ENCODE data around the gene ACP6.
A peak's percentile ranks its signal among the peaks of the same experiment; 100 is the strongest.
"Not testable (repeated sequence)": the region's sequence is repeated elsewhere in the genome, so short reads cannot be mapped to it uniquely, and the experiment has no call there.

ACP6 gene

GRCh38 chr1:147700042-147701006 lies 30.0 kb upstream of the ACP6 start:
- no peak overlapping the region for H3K4me3 ChIP-seq (ENCODE audit: low read depth, low read length, poor library complexity, severe bottlenecking)
- no peaks in the 10 kb centered on the region for H3K4me1 ChIP-seq (ENCODE audit: insufficient read depth, low read length, severe bottlenecking)

DNA sequence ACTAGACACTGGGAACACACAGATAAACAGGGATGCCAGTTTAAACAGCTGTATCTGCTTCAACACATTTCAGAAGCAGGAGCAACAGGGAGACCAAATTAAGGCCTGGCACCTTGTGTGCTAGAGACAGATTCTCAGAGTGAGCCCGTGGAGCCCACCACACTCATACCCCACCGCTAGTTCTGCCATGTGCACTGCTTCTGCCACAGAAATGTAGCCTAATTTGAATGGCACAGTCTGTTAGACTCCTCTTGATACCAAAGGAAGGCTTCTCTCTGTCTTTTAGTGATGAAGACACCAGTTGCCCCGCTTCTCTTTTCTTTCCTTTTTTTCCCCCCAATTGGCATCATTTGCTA lies 29.3 kb upstream of the ACP6 start:
- Histone ChIP-seq H3K27ac (ENCODE audit: low read depth, low read length, poor library complexity, severe bottlenecking) (no peak overlapping the region), H3K36me3 (ENCODE audit: insufficient read depth, low read length) (no peaks in the 10 kb centered on the region), H3F3A (ENCODE audit: insufficient read depth, low read length) (no peaks in the 10 kb centered on the region), H3K4me2 (ENCODE audit: low read length) (no peak overlapping the region), H3K9ac (ENCODE audit: low read length) (no peak overlapping the region), H3K9me3 (ENCODE audit: low read length) (no peaks in the 10 kb centered on the region), H3K4me1 (ENCODE audit: insufficient read depth, low read length, severe bottlenecking) (no peaks in the 10 kb centered on the region), H3K4me3 (ENCODE audit: low read depth, low read length, poor library complexity, severe bottlenecking) (no peak overlapping the region), H3K79me2 (ENCODE audit: insufficient read depth, low read length) (no peaks in the 10 kb centered on the region), H3K9me2 (ENCODE audit: low read depth, low read length) (no peaks in the 10 kb centered on the region), H4K20me1 (ENCODE audit: insufficient read depth, low read length) (no peaks in the 10 kb centered on the region), H2AFZ (ENCODE audit: low read length) (no peak overlapping the region), H3K27me3 (ENCODE audit: insufficient read depth, low read length) (no peaks in the 10 kb centered on the region)
- TF ChIP-seq EZH2 (IDR thresholded peaks at IDR 0.05; ENCODE audit: borderline replicate concordance, low read length): no peak
- TF ChIP-seq, protein P1, sequence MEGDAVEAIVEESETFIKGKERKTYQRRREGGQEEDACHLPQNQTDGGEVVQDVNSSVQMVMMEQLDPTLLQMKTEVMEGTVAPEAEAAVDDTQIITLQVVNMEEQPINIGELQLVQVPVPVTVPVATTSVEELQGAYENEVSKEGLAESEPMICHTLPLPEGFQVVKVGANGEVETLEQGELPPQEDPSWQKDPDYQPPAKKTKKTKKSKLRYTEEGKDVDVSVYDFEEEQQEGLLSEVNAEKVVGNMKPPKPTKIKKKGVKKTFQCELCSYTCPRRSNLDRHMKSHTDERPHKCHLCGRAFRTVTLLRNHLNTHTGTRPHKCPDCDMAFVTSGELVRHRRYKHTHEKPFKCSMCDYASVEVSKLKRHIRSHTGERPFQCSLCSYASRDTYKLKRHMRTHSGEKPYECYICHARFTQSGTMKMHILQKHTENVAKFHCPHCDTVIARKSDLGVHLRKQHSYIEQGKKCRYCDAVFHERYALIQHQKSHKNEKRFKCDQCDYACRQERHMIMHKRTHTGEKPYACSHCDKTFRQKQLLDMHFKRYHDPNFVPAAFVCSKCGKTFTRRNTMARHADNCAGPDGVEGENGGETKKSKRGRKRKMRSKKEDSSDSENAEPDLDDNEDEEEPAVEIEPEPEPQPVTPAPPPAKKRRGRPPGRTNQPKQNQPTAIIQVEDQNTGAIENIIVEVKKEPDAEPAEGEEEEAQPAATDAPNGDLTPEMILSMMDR (IDR thresholded peaks at IDR 0.05; ENCODE audit: low read length): no peak

More at GRCh38 chr1:147700042-147701006, 30.0 kb upstream of the ACP6 start:
- TF ChIP-seq, protein P1 (IDR thresholded peaks at IDR 0.05; ENCODE audit: low read length): peak; percentile 83
- no peak for TF ChIP-seq EZH2 (IDR thresholded peaks at IDR 0.05; ENCODE audit: borderline replicate concordance, low read length)
- Histone ChIP-seq H3F3A (ENCODE audit: insufficient read depth, low read length) (no peaks in the 10 kb centered on the region), H3K4me2 (ENCODE audit: low read length) (no peak overlapping the region), H3K79me2 (ENCODE audit: insufficient read depth, low read length) (no peaks in the 10 kb centered on the region), H3K9me3 (ENCODE audit: low read length) (no peaks in the 10 kb centered on the region), H3K9ac (ENCODE audit: low read length) (no peak overlapping the region), H2AFZ (ENCODE audit: low read length) (no peak overlapping the region), H3K27ac (ENCODE audit: low read depth, low read length, poor library complexity, severe bottlenecking) (no peak overlapping the region), H4K20me1 (ENCODE audit: insufficient read depth, low read length) (no peaks in the 10 kb centered on the region), H3K9me2 (ENCODE audit: low read depth, low read length) (no peaks in the 10 kb centered on the region), H3K27me3 (ENCODE audit: insufficient read depth, low read length) (no peaks in the 10 kb centered on the region), H3K36me3 (ENCODE audit: insufficient read depth, low read length) (no peaks in the 10 kb centered on the region)

GRCh38 chr1:147683163-147683763 lies 12.9 kb upstream of the ACP6 start:
- TF ChIP-seq, protein P1 (IDR thresholded peaks at IDR 0.05; ENCODE audit: low read length): no peak
- no peak for TF ChIP-seq EZH2 (IDR thresholded peaks at IDR 0.05; ENCODE audit: borderline replicate concordance, low read length)
- Histone ChIP-seq H4K20me1 (ENCODE audit: insufficient read depth, low read length) (no peaks in the 10 kb centered on the region), H3K27ac (ENCODE audit: low read depth, low read length, poor library complexity, severe bottlenecking) (no peak overlapping the region), H3K36me3 (ENCODE audit: insufficient read depth, low read length) (no peaks in the 10 kb centered on the region), H3K27me3 (ENCODE audit: insufficient read depth, low read length) (no peaks in the 10 kb centered on the region), H3K9me3 (ENCODE audit: low read length) (0 out of 2 replicates have a peak, but pooled peaks cover 3% of the 10 kb centered on the region), H3K9me2 (ENCODE audit: low read depth, low read length) (no peaks in the 10 kb centered on the region), H3K4me1 (ENCODE audit: insufficient read depth, low read length, severe bottlenecking) (no peaks in the 10 kb centered on the region), H3K9ac (ENCODE audit: low read length) (no peak overlapping the region), H2AFZ (ENCODE audit: low read length) (no peak overlapping the region), H3K79me2 (ENCODE audit: insufficient read depth, low read length) (no peaks in the 10 kb centered on the region), H3F3A (ENCODE audit: insufficient read depth, low read length) (no peaks in the 10 kb centered on the region), H3K4me3 (ENCODE audit: low read depth, low read length, poor library complexity, severe bottlenecking) (no peak overlapping the region), H3K4me2 (ENCODE audit: low read length) (no peak overlapping the region)

DNA sequence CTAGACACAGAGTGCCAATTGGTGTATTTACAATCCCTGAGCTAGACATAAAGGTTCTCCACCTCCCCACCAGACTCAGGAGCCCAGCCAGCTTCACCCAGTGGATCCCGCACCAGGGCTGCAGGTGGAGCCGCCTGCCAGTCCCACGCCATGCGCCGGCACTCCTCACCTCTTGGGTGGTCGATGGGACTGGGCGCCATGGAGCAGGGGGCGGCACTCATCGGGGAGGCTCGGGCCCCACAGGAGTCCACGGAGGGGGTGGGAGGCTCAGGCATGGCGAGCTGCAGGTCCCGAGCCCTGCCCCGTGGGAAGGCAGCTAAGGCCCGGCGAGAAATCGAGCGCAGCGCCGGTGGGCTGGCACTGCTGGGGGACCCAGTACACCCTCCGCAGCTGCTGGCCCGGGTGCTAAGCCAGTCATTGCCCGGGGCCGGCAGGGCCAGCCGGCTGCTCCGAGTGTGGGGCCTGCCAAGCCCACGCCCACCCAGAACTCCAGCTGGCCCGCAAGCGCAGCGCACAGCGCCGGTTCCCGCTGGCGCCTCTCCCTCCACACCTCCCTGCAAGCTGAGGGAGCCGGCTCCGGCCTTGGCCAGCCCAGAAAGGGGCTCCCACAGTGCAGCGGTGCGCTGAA lies 10.4 kb upstream of the ACP6 start:
- H3K4me3 ChIP-seq (ENCODE audit: low read depth, low read length, poor library complexity, severe bottlenecking); H3K36me3 ChIP-seq (ENCODE audit: insufficient read depth, low read length); H3K79me2 ChIP-seq (ENCODE audit: insufficient read depth, low read length); H3F3A ChIP-seq (ENCODE audit: insufficient read depth, low read length); H4K20me1 ChIP-seq (ENCODE audit: insufficient read depth, low read length); H3K4me1 ChIP-seq (ENCODE audit: insufficient read depth, low read length, severe bottlenecking); H3K9me3 ChIP-seq (ENCODE audit: low read length); H3K27ac ChIP-seq (ENCODE audit: low read depth, low read length, poor library complexity, severe bottlenecking); H2AFZ ChIP-seq (ENCODE audit: low read length); H3K9me2 ChIP-seq (ENCODE audit: low read depth, low read length); H3K4me2 ChIP-seq (ENCODE audit: low read length); H3K9ac ChIP-seq (ENCODE audit: low read length); H3K27me3 ChIP-seq (ENCODE audit: insufficient read depth, low read length): not testable (repeated sequence)

GRCh38 chr1:147677681-147678080 lies 7.4 kb upstream of the ACP6 start:
- H3K27ac ChIP-seq (ENCODE audit: low read depth, low read length, poor library complexity, severe bottlenecking); H3K27me3 ChIP-seq (ENCODE audit: insufficient read depth, low read length); H3F3A ChIP-seq (ENCODE audit: insufficient read depth, low read length); H2AFZ ChIP-seq (ENCODE audit: low read length); H3K79me2 ChIP-seq (ENCODE audit: insufficient read depth, low read length); H3K4me3 ChIP-seq (ENCODE audit: low read depth, low read length, poor library complexity, severe bottlenecking); H3K4me1 ChIP-seq (ENCODE audit: insufficient read depth, low read length, severe bottlenecking); H3K9me3 ChIP-seq (ENCODE audit: low read length); H3K9ac ChIP-seq (ENCODE audit: low read length); H3K9me2 ChIP-seq (ENCODE audit: low read depth, low read length); H3K4me2 ChIP-seq (ENCODE audit: low read length); H3K36me3 ChIP-seq (ENCODE audit: insufficient read depth, low read length); H4K20me1 ChIP-seq (ENCODE audit: insufficient read depth, low read length): not testable (repeated sequence)

All from OCI-LY1 (cell line).